ENCODE data around the gene CRYZL1.
A peak's percentile ranks its signal among the peaks of the same experiment; 100 is the strongest.

CRYZL1 gene

GRCh38 chr21:33554236-33554981 lies 87.1 kb downstream of the CRYZL1 start:
- Mint-ChIP-seq H3K36me3 (ENCODE audit: low read depth) (peaks cover 90% of the 10 kb centered on the region), H3K4me1 (ENCODE audit: low read depth) (peaks cover 24% of the 10 kb centered on the region), H3K27me3 (ENCODE audit: low read depth) (no peaks in the 10 kb centered on the region), H3K9me3 (no peaks in the 10 kb centered on the region), H3K27ac (no peak overlapping the region), H3K4me3 (peak overlapping the region; percentile 45)
- DNase-seq (ENCODE audit: low spot score) = no peak

- Mint-ChIP-seq H3K27ac (no peak overlapping the region), H3K4me3 (no peak overlapping the region), H3K4me1 (ENCODE audit: low read depth) (peaks cover 21% of the 10 kb centered on the region), H3K27me3 (ENCODE audit: low read depth) (no peaks in the 10 kb centered on the region), H3K9me3 (no peaks in the 10 kb centered on the region), H3K36me3 (ENCODE audit: low read depth) (peaks cover 88% of the 10 kb centered on the region)
- no peak for DNase-seq (ENCODE audit: low spot score)
Observed at GRCh38 chr21:33552999-33553598, 88.4 kb downstream of the CRYZL1 start.

DNA sequence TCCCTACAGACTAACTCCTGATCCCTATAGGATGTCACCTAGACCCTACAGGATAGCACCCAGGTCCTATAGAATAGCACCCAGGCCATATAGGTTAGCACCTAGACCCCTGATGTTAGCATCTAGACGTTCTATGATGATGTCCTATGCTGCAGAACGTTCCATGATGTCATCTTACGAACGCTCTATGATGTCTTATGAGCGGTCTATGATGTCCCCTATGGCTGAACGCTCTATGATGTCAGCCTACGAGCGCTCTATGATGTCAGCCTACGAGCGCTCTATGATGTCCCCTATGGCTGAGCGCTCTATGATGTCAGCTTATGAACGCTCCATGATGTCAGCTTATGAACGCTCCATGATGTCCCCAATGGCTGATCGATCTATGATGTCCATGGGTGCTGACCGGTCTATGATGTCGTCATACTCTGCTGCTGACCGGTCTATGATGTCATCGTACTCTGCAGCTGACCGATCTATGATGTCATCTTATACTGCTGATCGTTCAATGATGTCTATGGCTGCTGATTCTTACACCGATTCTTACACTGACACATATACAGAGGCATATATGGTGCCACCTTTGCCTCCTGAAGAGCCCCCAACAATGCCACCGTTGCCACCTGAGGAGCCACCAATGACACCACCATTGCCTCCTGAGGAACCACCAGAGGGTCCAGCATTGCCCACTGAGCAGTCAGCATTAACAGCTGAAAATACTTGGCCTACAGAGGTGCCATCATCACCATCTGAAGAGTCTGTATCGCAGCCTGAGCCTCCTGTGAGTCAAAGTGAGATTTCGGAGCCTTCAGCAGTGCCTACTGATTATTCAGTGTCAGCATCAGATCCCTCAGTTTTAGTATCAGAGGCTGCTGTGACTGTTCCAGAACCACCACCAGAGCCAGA lies 89.2 kb downstream of the CRYZL1 start:
- DNase-seq (ENCODE audit: low spot score) = no peak
- Mint-ChIP-seq H3K9me3 (no peaks in the 10 kb centered on the region), H3K36me3 (ENCODE audit: low read depth) (peaks cover 84% of the 10 kb centered on the region), H3K27me3 (ENCODE audit: low read depth) (no peaks in the 10 kb centered on the region), H3K27ac (no peak overlapping the region), H3K4me3 (no peak overlapping the region), H3K4me1 (ENCODE audit: low read depth) (peaks cover 21% of the 10 kb centered on the region)

GRCh38 chr21:33551664-33552063 lies 89.9 kb downstream of the CRYZL1 start:
- peaks cover 20% of the 10 kb centered on the region for H3K4me1 Mint-ChIP-seq (ENCODE audit: low read depth)
- H3K27ac Mint-ChIP-seq = no peak overlapping the region
- no peak for DNase-seq (ENCODE audit: low spot score)
- peaks cover 82% of the 10 kb centered on the region for H3K36me3 Mint-ChIP-seq (ENCODE audit: low read depth)
- no peaks in the 10 kb centered on the region for H3K9me3 Mint-ChIP-seq
- H3K27me3 Mint-ChIP-seq (ENCODE audit: low read depth) = no peaks in the 10 kb centered on the region
- no peak overlapping the region for H3K4me3 Mint-ChIP-seq

DNA sequence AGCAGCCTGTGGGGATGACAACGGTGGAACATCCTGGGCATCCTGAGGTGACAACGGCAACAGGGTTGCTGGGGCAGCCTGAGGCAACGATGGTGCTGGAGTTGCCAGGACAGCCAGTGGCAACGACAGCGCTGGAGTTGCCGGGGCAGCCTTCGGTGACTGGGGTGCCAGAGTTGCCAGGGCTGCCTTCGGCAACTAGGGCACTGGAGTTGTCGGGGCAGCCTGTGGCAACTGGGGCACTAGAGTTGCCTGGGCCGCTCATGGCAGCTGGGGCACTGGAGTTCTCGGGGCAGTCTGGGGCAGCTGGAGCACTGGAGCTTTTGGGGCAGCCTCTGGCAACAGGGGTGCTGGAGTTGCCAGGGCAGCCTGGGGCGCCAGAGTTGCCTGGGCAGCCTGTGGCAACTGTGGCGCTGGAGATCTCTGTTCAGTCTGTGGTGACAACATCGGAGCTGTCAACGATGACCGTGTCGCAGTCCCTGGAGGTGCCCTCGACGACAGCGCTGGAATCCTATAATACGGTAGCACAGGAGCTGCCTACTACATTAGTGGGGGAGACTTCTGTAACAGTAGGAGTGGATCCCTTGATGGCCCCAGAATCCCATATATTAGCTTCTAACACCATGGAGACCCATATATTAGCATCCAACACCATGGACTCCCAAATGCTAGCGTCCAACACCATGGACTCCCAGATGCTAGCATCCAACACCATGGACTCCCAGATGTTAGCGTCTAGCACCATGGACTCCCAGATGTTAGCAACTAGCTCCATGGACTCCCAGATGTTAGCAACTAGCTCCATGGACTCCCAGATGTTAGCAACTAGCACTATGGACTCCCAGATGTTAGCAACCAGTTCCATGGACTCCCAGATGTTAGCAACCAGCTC lies 90.5 kb downstream of the CRYZL1 start:
- H3K27me3 Mint-ChIP-seq (ENCODE audit: low read depth) = no peaks in the 10 kb centered on the region
- H3K4me3 Mint-ChIP-seq = no peak overlapping the region

GRCh38 chr21:33549848-33550771 lies 91.4 kb downstream of the CRYZL1 start:
- H3K4me1 Mint-ChIP-seq (ENCODE audit: low read depth) = peaks cover 19% of the 10 kb centered on the region
- peaks cover 73% of the 10 kb centered on the region for H3K36me3 Mint-ChIP-seq (ENCODE audit: low read depth)
- no peak for DNase-seq (ENCODE audit: low spot score)
- no peak overlapping the region for H3K4me3 Mint-ChIP-seq
- no peaks in the 10 kb centered on the region for H3K27me3 Mint-ChIP-seq (ENCODE audit: low read depth)
- H3K27ac Mint-ChIP-seq = no peak overlapping the region
- H3K9me3 Mint-ChIP-seq = no peaks in the 10 kb centered on the region

More for the DNA sequence above, 90.5 kb downstream of the CRYZL1 start:
- no peaks in the 10 kb centered on the region for H3K9me3 Mint-ChIP-seq
- peaks cover 77% of the 10 kb centered on the region for H3K36me3 Mint-ChIP-seq (ENCODE audit: low read depth)
- no peak for DNase-seq (ENCODE audit: low spot score)
- no peak overlapping the region for H3K27ac Mint-ChIP-seq
- H3K4me1 Mint-ChIP-seq (ENCODE audit: low read depth) = peaks cover 19% of the 10 kb centered on the region

DNA sequence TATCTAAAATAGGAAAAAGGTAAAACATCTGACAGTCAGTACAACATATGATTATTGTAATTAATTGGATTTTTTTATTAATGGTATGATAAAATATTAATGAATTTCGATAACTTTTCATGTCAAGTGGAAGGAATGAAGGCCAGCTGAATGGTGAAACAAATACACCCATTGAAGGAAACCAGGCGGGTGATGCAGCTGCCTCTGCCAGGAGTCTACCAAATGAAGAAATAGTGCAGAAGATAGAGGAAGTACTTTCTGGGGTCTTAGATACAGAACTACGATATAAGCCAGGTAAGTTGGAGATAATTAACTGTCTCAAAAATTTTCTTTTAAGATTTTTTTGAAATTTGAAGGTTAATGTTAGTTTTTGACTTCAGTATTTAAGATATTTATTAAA lies 95.5 kb downstream of the CRYZL1 start:
- peak overlapping the region; percentile 41 for H3K27ac Mint-ChIP-seq
- no peak for DNase-seq (ENCODE audit: low spot score)
- no peak overlapping the region for H3K4me3 Mint-ChIP-seq
- H3K9me3 Mint-ChIP-seq = no peaks in the 10 kb centered on the region
- peaks cover 61% of the 10 kb centered on the region for H3K36me3 Mint-ChIP-seq (ENCODE audit: low read depth)
- no peaks in the 10 kb centered on the region for H3K27me3 Mint-ChIP-seq (ENCODE audit: low read depth)
- peaks cover 18% of the 10 kb centered on the region for H3K4me1 Mint-ChIP-seq (ENCODE audit: low read depth)

GRCh38 chr21:33544451-33545195 lies 96.9 kb downstream of the CRYZL1 start:
- no peak for DNase-seq (ENCODE audit: low spot score)
- no peaks in the 10 kb centered on the region for H3K27me3 Mint-ChIP-seq (ENCODE audit: low read depth)
- peaks cover 56% of the 10 kb centered on the region for H3K36me3 Mint-ChIP-seq (ENCODE audit: low read depth)
- peaks cover 27% of the 10 kb centered on the region for H3K4me1 Mint-ChIP-seq (ENCODE audit: low read depth)
- H3K27ac Mint-ChIP-seq = peak overlapping the region; percentile 100
- H3K9me3 Mint-ChIP-seq = no peaks in the 10 kb centered on the region
- peak overlapping the region; percentile 98 for H3K4me3 Mint-ChIP-seq

DNA sequence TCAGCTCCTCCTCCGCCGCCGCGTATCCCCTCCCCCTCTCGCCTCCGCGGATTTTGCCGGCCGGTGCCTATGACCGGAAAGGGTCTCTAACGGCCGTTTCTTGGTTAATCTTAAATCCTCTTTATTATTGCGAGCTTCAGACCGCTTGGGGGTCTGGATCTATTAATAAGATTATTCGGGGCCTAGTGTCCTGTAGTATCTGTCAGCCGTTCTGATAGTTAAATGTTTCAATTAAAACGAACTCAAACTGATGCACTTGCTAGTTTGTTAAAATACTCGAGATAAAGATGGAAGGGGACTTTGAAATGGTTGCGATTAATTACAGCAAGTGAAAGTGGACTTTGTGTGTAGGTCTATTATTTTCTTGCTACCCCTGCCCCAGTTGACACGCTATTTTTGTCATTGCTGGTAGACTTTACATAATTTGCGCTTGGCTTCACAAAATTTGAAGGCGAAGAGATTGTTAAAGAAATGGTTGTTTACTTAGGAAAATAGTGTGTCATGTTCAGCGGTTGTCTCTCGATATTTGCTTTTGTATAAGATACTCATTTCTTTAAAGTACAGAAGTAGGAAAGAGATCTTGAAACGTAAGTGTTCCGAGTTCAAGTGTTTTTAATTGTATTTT lies 97.9 kb downstream of the CRYZL1 start:
- Mint-ChIP-seq H3K9me3 (no peaks in the 10 kb centered on the region), H3K27ac (peak overlapping the region; percentile 100), H3K27me3 (ENCODE audit: low read depth) (no peaks in the 10 kb centered on the region), H3K4me1 (ENCODE audit: low read depth) (peaks cover 30% of the 10 kb centered on the region), H3K36me3 (ENCODE audit: low read depth) (peaks cover 54% of the 10 kb centered on the region), H3K4me3 (peak overlapping the region; percentile 98)
- DNase-seq (ENCODE audit: low spot score) = peak; percentile 80

- H3K36me3 Mint-ChIP-seq (ENCODE audit: low read depth) = peaks cover 55% of the 10 kb centered on the region
- H3K27me3 Mint-ChIP-seq (ENCODE audit: low read depth) = no peaks in the 10 kb centered on the region
- no peaks in the 10 kb centered on the region for H3K9me3 Mint-ChIP-seq
- peak; percentile 99 for DNase-seq (ENCODE audit: low spot score)
- H3K27ac Mint-ChIP-seq = peak within 1 kb of the TSS; percentile 100
- H3K4me1 Mint-ChIP-seq (ENCODE audit: low read depth) = peaks cover 32% of the 10 kb centered on the region
- peak within 1 kb of the TSS; percentile 98 for H3K4me3 Mint-ChIP-seq
Observed at GRCh38 chr21:33542640-33543504, 98.7 kb downstream of the CRYZL1 start, which contains the start of gene SON. SON (plus strand) TSS chr21:33543038; CDS start chr21:33543093, 55 bp downstream.

Data from T-helper 2 cell treated with Interferon-gamma antibody and Interleukin-4, amounts not matched to agents 5 μg/mL and 100 μg/mL, for 36 hours (primary cell).